Measurements from ENCODE around the gene ADRA2A.

- no peak for TF ChIP-seq EZH2 (IDR thresholded peaks at IDR 0.05)
- TF ChIP-seq POLR2AphosphoS5 (IDR thresholded peaks at IDR 0.05; ENCODE audit: borderline replicate concordance, low read depth, low read length): no peak
- no peak for TF ChIP-seq FOXP2 (optimal IDR thresholded peaks at IDR 0.05; ENCODE audit: control extremely low read depth, extremely low read length, insufficient read depth)
Measured at GRCh38 chr10:111113238-111113960, 36.6 kb downstream of the ADRA2A start.
